T1000 (cell line): ENCODE measurements around the gene NIPAL4.

ENCODE experiments used
- DNase-seq: peaks from one replicate; lab custom pipeline; 2025; ENCODE audit warnings: mixed read lengths; lab: John Stamatoyannopoulos, UW

The NIPAL4 gene

DNA sequence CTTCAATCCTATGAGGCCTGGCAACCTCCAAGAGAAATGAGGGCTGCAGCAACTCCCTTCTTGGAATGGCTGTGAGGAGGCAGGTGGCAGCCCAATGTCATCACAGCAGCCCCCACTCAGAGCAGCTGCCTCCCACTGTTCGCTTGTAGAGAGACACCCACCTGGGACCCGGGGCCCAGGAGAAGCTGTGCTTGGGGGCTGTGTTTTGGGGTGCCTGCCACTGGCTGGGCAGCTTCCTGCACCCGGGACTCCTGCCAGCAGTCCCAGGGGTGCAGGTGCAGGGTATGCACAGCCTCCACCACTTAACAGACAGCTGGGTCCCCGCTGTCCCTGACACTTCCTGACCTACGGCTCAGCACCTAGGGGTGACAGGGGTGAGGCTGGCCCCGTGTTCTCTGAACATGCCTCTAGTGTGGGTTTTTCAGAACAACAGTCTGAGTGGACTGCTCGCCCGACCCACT is 26.2 kb downstream of the NIPAL4 start:
- no peak for DNase-seq

DNA sequence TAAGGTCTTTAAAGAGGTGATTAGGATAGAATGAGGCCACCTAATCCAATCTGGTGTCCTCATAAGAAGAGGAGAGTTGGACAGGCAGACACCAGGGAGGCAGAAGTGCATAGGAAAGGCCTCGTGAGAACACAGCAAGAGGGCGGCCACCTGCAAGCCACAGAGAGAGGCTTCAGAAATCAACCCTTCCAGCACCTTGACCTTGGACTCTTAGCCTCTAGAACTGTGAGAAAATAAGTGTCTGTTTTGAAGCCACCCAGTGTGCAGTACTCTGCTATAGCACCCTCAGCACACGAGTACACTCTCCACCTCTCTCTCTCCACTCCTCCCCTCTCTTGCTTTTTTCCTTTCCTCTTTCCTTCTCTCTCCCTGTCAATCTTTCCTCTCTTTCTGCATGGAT is 26.8 kb downstream of the NIPAL4 start:
- no peak for DNase-seq

DNA sequence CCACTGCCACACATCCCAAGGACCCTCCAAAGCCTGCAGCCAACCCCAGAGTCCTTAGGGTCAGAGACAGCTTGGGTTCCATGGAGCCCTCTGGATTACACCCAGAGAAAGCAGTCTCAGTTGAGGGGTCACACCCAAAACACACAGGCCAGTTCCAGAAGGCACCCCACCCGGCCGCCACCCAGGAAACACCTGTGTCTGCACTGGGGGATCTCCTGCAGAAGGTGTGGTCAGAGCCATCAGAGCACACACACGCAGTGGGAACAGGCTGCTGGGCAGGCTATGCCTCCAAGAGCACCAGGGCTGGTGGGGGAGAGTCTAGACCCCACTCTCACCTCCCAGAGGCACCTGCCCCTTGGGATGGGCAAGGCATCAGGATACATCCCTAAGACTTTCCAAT is 27.3 kb downstream of the NIPAL4 start:
- DNase-seq: no peak

DNA sequence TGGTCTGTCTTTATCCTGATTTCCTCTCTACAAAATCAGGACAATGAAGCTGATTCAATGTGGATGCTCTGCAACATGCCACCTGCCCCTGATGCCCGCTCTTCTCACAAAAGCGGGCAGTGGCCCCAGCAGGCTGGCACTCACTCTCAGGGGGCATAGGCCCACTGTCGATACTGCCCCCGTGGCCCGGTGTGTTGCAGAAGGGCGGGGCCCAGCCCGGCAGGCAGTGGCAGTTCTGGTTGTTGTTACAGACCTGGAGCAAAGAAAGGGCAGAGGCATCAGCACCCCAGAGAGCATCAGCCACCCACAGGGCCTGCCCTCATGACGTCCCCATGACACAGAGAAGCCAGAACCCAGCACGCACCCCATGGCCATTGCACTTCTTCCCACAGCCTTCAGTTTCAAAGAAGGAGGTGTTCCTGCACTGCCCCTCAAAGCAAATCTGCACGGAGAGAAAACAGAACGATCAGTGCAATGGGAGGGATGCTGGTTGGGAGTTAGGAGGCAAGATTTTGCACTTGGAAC is 31.5 kb downstream of the NIPAL4 start:
- DNase-seq: no peak

DNA sequence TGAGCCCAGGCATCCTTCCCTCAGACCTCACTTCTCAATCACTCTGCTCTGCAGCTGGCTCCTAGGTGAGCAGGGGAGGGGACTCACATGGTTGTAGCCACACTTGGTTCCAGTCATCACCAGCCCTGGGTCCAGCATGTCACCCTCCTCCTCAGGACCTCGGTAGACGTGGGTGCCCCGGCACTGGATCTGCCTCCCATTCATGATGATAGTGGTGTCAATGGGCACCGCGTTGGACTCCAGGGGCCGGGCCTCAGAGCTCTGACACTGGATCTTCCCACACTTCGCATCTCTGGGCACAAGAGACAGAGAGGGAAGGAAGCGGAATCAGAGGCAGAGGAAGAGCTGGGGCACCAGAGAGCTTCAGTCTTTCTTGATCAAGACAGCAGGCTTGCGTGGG is 32.9 kb downstream of the NIPAL4 start:
- no peak for DNase-seq

DNA sequence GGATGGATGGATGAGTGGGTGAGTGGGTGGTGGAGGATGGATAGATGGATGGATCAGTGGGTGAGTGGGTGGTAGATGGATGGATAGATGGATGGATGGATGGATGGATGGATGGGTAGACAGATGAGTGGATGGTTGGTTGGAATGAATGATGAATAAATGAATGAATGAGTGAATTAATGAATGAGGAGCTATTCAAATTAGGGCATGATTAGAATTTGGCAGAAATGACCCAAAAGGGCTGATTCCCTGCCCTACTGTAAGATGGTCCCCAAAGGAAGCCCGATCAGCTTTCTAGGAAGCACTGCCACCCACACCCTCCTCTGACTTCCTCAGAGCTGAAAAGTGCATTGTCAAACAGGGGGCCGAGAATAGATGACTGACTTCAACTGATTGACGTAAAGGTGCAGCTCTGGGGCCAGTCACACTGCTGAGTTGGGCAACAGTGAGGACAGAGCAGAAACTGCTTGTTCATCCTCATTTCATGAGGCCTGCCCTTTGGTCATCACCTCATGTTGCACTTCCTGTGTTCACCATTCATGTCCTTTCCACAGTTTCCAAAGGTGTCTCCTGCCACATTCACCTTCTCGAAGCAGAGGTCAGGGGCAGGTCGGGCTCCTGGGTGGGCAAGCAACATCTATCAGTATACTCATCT is 34.3 kb downstream of the NIPAL4 start:
- no peak for DNase-seq

DNA sequence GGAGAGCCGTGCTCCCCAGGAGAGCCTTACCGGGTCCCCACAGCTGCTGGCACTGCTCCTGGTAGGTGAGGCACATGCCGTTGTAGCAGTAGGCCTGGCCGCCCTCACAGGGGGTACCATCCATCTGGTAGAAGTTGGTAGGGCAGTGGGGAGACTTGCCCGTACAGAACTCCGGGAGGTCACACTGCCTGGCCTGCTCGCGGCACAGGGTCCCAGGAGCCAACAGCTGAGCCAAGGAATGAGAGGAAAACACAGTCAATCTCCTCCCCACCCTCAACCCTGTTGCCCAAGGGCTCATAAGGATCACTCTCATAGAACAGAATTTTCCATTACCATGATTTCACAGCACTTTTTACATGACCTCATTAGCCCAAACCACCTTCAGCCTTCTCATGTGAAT is 36.9 kb downstream of the NIPAL4 start:
- no peak for DNase-seq

DNA sequence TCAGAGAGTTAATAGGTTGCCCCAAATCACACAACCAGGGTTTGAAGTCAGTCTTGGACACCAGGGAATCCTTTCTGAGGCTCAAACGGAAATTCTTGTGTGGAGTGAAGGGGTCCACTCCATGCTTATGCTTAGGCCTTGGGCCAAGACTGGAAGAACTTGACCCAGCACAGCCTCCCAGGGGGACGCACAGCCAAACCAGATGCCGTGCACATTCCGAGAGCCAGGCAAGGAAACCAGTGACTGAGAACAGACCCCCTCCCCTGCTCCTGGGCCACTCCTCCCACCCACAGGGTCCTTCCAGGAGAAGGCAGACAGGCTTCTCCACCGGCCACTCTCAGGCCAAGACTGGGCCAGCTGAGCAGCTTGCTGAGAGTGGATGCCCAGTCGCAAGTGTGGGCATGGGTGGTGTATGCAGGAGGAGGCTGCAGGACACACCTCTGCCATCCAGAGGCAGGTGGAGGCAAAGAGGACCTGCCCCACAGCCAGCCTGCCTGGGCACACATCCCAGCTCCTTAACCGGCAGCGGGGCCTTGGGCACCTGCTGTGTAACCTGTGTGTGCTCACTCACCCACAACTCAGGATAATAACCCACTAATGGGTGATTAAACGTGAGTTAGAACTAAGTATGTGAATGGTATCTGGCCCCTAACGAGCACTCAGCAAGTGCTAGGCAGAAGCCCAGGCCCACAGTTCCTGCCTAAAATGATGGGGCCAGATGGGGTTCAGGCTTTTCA is 38.0 kb downstream of the NIPAL4 start:
- no peak for DNase-seq

DNA sequence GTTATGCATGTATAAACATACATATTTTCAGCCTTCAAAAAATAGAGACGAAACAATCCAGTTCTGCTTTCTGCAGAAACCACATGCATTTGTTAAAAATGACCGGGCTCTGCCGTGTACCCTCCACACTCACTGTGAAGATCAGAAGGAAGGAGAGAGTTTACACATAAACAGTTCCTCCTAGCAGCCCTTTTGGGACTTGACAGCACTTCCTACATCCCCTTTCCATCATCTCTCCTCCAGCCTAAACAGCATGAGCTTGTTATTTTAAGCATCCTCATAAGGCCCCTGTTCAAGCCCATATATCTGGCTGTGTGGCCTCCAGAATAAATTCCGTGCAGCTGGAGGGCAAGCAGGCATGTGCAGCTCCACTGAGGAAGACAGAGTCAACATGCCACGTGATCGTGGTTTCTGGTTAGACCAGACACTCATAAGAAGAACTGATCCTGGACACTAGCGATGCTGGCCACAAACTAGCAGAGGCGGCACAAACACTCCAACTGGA is 42.2 kb downstream of the NIPAL4 start:
- DNase-seq: no peak

DNA sequence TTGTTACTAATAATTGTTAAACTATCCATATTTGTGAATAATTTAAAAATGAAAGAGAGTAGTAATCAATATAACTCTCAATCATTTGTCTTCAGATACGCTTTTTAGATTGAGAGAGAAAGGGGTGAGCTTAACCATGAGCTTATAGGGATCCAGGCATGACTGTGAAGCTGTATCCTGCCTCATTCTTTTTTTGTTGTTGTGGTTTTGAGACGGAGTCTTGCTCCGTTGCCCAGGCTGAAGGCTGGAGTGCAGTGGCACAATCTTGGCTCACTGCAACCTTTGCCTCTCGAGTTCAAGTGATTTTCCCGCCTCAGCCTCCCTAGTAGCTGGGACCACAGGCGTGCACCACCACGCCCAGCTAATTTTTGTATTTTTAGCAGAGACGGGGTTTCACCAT is 44.0 kb downstream of the NIPAL4 start:
- DNase-seq: no peak

DNA sequence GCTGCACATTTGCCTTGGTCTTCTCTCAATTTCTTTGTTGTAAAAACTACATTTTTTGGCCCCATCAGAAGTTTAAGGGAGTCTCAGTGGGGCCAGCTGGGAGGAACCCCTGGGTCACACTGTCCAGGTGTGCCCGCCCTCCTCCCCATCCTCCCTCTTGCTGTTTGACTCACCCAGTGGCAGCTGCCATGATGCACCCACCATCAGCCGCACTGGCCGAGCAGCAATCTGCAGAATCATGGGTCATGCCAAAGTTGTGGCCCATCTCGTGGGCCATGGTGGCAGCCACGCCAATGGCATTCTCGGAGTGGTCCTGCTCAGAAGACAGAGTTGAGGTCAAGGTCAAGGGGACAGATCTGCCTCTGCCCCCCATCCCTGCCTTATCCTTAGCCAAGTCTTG is 45.5 kb downstream of the NIPAL4 start:
- no peak for DNase-seq

DNA sequence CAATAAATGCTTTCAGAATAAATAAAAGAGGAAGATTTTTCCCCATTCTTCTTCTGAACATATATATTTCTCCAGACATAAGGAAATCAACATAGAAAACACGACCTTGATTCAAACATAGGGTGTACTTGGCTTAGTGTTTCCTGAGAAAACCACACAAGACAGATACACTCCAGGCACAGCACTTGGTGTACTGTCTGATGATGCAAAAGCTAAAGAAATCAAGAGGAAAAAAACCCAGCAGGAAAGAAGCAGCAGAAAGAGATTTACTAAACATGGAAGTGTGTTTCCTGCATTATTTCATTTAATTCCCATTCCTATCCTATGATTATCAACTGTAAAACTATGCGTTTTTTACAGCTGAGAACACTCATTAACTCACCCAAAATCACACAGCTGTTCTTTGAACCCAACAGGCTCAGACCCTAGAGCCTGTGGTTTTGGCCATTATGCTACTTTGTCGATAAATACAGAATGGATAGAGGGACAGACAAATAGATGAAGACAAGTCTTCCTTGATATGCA is 46.1 kb downstream of the NIPAL4 start:
- DNase-seq: no peak

DNA sequence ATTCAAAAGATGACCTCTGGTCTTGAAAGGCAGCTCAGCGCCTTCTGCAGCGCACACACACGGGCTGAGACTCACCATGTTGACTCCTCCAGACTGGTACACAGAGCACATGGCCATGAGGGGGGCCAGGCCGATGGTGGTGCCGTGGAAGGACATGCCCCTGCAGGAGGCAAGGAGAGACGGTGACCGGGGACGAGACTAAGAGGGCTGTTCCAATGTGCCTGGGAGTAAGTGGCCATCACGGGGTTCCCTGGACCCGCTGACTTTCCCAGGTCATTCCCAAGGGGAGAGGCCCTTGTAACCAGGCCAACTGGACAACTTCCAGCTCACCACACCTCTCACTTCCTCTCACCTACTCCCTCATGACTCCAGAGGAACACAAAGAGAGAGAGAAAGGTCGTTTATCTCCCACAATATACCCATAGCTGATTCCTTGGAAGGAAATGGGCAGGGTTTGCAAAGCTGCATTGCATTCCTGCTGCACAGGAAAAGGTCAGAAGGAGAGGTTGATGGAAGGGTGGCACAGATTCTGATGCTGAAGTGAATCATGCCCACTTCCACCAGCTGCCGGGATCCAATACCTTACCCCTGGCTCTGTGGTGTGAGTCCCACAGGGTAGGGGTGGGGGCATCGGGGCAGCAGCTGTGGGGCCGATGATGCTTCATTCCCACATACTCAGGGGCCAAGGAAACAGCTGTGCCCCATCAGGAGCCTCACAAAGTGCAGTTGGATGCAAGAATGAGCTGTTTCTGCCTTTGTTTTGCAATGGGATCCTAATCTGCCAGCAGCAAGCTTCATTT is 47.2 kb downstream of the NIPAL4 start:
- no peak for DNase-seq

DNA sequence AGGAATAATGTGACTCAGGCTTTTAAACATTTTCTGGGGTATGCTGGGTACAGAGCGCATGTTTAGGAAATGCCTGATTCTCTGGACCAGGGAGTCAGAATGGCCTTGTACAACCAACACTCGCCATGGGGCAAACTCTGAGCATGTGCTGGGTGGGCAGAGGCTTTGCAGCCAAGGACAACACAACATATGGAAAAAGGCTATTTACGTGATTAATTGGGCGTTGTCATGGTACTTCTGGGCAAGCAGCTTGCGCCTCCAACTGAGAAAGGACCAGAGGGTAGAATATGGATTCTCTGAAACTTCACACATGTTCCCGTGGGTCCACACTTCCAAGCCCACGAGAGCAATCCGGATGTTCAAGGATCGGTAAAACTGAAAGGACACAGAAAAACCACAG is 49.1 kb downstream of the NIPAL4 start:
- DNase-seq: no peak

DNA sequence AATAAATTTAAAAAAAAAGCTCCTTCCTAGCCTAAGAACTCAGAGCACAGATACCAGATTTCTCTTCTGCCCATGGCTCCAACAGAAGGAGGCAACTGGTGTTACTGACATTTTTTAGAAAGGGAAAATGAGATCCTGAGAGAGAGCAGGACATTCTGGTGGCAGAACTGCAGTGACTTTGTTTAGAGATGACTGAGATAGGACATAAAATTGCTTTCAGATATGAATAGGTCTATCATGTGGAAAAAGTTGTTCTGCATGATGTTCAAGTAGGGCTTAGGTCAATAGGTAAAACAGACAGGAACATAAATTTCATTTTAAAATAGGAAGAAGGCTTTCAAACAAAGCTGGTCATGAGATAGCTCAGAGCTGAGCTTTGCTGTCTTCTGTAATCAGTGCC is 49.6 kb downstream of the NIPAL4 start:
- DNase-seq: no peak

DNA sequence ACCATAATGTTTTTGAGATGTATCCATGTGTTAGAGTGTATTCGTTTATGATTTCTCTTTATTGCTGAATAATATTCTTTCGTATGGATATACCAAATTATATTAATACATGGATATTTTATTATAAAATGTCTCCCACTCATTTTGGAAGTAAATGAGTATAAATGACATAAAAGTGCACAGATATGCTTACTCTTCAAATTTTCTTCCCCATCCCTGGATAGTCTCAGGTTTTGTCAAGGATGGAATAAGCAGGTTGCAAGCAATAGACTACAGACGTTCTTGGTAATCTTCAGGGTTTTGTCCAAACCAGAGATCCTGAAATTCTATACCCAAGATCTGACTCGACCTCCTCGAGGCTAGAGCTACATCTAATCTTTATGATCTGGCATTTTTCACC is 50.7 kb downstream of the NIPAL4 start:
- DNase-seq: no peak

DNA sequence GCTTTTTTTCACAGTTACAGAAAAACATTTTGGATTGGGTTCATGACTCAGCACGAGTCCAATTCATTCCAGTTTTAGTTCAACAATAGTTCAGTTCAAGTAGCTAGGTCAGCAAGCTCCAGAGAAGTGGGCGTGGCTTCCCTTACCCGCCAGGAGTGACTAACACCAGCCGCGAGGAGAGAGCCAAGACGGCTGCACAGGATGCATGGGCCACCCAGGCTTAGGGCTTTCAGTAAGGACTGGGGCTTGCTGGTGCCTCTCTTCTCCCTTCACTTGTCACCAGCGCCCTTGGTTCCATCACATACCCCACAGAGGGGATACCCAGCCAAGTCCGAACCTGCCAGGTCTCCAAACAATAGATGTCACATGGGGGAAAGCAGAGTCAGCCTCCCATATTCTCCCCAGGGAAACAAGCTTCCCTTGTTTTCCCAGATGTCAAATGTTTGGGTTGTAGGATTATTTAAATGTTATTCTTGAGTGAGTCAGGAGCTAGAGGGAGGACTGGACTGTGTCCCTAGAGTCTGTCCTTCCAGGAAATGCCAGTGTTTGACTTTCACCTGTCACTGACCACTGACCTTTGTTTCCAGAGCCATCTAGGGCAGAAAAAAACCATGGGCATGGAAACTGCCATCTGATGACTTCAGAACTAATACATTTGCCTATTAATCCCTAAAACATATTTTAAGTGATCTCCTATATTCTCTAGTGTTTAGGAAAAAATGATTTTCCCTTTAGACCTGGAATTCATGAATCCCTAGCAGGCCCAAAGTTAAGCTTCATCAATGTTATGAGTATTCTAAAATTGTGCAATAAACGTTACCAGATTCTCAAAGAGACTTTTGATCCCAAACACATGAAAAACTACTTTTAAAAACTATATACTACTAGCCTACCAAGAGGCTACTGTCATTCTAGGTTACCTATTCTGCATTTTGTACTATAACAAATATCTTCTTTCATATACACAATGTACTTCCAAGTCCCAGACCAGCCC is 51.9 kb downstream of the NIPAL4 start:
- DNase-seq: peak; percentile 74

DNA sequence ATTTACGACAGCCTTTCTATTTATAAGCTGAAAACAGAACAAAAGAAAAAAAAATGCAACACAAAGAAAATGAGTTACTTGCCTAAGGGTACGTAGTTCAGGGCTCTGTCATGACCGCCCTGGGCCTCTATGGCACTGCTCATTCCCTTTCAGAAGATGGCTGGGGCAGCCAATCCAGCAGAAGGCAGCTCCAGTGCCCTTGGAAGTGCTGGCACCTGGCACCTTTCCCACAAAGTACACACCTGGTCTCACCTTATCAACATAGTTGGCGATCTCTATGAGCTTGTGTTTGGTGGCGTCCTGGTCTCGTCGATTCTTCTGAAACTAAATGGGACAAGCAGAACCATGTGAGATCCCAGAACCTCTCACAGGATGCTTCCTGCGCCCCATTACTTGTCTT is 53.2 kb downstream of the NIPAL4 start:
- DNase-seq: no peak

DNA sequence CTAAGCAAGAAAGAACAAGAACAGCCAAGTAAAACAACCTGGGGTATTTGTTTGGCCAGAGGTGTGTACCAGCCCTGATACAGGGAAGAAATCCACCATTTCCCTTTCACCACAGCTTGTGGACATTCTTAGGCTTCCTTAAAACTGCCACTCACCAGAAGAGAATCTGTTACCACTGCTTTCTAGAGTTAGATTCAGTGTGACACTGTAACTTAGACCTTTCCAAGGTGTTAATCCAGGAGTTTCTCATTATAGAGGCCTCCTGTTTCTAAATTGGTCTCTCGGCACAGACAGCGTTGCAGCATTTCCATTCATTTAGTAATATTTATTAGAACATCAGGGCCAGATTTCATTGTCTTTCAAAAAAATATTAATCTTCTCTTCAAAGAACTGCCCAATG is 55.0 kb downstream of the NIPAL4 start:
- DNase-seq: no peak

DNA sequence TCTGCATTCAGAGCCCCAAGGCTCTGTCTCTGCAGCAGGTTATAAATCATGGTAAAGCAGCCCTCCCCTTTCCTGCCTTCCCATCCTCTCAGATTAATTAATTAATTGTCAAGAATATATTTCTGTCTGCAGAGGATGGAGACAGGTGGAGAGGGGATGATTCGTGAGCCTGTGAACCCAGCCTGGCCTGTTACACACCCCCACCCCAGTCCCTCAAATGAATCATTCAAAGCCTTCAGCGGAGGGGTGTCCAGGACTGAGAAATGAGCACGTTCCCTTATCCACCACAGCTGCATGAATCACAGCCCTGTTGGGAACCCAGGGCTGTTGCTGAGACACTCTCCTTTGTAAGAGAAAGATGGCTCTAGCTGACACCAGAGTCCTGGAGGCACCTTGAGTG is 56.0 kb downstream of the NIPAL4 start:
- peak; percentile 20 for DNase-seq
